HFF-Myc (cell line): Measurements from ENCODE around the gene SLC24A4.

ENCODE experiments used
- DNase-seq: peaks from one replicate; pipeline ENCODE4 v3.0.0-alpha.2; 2011; ENCODE audit warnings: low read depth; ENCODE audit errors: extremely low read depth
- H3K4me3 ChIP-seq: replicated peaks from 2 replicates; pipeline ENCODE4 v1.5.1; 2011; ENCODE audit warnings: low read depth, mild to moderate bottlenecking, control low read depth, low read length
- TF ChIP-seq, protein P1 (sequence below): IDR thresholded peaks from 2 replicates; pipeline ENCODE4 v1.5.1; 2012; ENCODE audit warnings: mild to moderate bottlenecking, low read depth, low read length, control low read depth; ENCODE audit errors: missing control alignments

SLC24A4 gene

DNA sequence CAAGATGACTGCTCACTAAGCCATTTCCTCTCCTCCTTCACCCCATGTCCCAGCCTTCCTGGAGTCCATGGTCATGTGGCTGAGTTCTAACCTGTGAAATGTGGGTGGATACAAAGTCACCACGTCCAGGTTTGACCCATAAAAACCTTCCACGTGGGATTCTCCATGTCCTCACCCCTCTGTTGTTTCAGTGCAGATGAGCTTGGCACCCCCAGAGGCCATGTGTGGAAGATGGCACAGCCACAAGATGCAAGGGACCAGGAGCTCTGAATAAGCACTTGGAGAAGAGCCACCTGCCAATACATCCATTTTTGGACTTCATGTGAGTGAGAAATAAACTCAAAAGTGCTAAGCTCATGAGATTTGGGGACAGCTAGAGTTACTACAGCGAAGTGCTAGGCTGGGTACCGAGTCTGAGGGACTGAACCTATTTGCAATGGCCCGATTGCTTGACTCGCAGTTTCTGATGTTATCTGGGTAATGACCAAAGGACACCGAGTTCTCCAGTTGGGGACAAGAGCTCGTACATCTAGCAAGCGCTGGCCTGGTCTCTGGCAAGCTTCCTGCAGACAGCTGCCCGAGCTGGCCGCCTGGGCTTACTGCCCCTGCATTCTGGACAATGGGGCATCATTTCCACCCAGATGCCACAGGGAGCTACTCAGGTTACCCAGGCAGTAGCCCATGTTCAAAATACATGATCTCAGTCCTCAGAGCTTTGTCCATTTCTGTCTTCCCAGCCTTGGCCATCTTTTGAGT is 7.7 kb upstream of the SLC24A4 start:
- DNase-seq = no peak
- H3K4me3 ChIP-seq = no peak overlapping the region
- TF ChIP-seq, protein P1, sequence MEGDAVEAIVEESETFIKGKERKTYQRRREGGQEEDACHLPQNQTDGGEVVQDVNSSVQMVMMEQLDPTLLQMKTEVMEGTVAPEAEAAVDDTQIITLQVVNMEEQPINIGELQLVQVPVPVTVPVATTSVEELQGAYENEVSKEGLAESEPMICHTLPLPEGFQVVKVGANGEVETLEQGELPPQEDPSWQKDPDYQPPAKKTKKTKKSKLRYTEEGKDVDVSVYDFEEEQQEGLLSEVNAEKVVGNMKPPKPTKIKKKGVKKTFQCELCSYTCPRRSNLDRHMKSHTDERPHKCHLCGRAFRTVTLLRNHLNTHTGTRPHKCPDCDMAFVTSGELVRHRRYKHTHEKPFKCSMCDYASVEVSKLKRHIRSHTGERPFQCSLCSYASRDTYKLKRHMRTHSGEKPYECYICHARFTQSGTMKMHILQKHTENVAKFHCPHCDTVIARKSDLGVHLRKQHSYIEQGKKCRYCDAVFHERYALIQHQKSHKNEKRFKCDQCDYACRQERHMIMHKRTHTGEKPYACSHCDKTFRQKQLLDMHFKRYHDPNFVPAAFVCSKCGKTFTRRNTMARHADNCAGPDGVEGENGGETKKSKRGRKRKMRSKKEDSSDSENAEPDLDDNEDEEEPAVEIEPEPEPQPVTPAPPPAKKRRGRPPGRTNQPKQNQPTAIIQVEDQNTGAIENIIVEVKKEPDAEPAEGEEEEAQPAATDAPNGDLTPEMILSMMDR = no peak

DNA sequence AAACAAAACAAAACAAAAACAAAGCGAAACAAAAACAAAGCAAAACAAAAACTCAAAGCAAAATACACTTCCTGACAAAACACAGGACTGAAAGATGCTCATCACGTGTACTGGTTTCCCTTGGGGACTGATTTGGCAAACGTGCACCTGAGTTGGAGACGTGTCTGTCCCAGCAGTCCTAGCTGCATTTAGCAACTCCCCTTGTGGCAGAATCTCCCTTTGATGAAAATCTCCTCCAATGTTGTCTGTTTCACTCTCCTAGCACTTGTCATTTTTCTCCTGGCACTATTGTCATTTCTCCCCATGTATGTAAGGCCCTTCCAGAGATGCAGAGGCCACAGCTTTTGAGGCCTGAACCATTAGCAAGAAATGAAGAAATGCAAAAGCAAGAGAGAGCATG is 6.8 kb upstream of the SLC24A4 start:
- no peak overlapping the region for H3K4me3 ChIP-seq
- no peak for DNase-seq
- TF ChIP-seq, protein P1 = no peak

DNA sequence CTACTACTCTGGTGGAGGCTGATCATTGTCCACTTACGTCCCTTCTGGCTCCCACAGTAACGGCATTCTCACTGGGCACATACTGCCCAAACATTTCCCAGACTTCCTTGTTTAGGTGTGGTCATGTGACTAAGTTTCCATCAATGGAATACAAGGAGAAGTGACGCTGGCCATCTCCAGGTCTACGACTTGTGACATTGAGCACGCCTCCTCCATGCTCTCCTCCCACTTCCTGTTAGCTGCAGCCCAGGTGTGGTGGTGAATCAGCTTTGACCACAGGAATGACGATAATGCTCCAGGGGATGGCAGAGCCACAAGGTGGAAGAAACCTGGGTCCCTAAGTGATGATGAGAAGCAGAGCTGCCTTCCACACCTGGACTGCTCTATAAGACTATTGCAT is 6.0 kb upstream of the SLC24A4 start:
- no peak overlapping the region for H3K4me3 ChIP-seq
- TF ChIP-seq, protein P1 = no peak
- no peak for DNase-seq

DNA sequence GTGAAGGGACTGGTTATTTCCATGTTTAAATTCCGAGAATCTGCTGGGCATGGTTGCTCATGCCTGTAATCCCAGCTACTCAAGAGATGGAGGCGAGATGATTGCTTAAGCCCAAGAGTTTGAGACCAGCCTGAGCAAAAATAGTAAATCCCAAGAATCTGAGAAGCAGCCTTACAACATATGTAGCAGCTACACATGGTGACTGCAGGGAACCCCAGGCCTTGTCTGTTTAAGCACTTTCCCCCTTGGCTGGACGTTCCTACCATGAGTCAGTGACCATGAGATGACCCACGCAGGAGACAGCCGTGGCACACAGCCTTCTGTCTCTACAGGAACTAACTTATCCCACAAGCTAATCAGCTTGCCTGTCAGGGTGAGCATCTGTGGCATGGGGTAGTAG is 5.5 kb upstream of the SLC24A4 start:
- peak; percentile 10 for DNase-seq
- no peak overlapping the region for H3K4me3 ChIP-seq
- TF ChIP-seq, protein P1 = no peak

DNA sequence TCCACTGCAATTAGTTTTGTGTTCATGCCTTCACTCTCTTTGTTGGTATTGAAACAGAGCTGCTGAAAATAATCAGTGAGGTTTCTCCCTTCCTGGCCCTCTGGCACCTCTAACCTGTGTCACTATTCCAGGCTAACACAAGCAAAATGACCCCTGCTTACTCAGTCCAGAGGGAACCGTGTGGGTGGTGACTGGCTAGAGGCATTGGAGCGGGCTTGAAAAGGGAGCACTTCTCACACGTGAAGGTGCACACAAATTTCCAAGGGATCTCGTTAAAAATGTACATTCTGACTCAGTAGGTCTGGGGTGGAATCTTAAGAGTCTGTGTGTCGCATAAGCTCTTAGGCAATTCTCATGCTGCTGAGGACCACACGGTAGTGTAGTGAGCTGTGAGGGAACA is 1.3 kb upstream of the SLC24A4 start:
- TF ChIP-seq, protein P1 = no peak
- DNase-seq = no peak
- no peak overlapping the region for H3K4me3 ChIP-seq

DNA sequence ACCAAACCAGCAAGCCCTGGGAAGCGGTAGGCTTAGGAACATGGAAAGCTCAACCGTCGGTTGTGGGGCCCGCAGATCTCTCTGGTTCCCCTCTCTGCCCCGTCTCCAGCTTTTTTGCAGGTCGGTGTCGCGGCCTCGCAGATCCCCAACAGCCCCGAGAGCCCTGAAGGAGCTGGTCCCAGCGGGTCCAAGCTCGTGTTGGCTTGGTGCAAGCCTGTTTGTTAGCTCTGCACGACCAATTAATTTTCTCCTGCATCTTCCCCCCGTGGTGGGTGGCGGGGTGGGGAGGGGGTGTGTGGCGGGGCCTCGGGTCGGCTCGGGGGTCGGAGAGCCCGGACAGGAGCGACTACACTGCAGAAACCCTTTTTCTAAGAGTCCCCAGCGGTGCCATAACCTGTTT is 449 bp upstream of the SLC24A4 start:
- TF ChIP-seq, protein P1 = no peak
- no peak overlapping the region for H3K4me3 ChIP-seq
- DNase-seq = no peak
